ENCODE results near the gene LRSAM1. TPM values are rescaled to one million over a fixed set of nuclear protein-coding genes. Genes with fewer than 3 reads are reported as not detected.

Gene LRSAM1
- total RNA-seq, 4 donors from 2014 or later, result 15.5 to 26.5 (median 20.2) TPM

DNA sequence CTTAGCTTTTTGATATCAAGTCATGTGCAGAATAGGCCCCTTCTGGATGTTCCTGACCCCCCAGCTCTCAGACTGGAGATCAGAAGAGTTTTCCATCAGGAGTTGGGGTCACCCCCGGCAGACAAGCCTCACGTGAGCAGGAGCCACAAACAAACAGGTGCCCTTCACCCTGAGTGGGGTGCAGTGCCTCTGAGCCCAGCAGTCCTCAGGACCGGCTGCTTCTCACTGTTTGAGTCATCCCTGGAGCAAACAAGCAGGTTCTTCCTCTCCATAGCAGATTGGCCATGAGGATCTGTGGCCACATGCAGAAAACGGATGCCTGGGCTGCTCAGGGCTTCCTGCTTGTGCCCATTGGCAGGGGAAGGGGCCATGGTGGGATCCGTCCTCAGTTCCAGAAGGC is 47.0 kb downstream of the LRSAM1 start:
- Histone ChIP-seq H3K27ac (no peak overlapping the region), H3K27me3 (no peaks in the 10 kb centered on the region), H3K4me3 (no peak overlapping the region), H3K4me1 (peaks cover 0 to 14% (median 0%) of the 10 kb centered on the region in 3 donors), H3K9me3 (no peaks in the 10 kb centered on the region), H3K36me3 (peaks cover 0 to 84% of the 10 kb centered on the region in 2 donors)
- no peak for ATAC-seq
- 100% methylated on average over 2 of the region's 5 CpGs; no CpG with 5 or more reads in 1 of the 2 donors for WGBS, 2 donors (ENCODE audit: low coverage in 1 of 2)
- no peak for TF ChIP-seq POLR2A (IDR thresholded peaks at IDR 0.05)
- no peak for TF ChIP-seq EP300 (IDR thresholded peaks at IDR 0.05)
- no peak for TF ChIP-seq POLR2AphosphoS5 (IDR thresholded peaks at IDR 0.05)
- TF ChIP-seq CTCF (IDR thresholded peaks at IDR 0.05), result no peak

GRCh38 chr9:127500399-127500798 is 49.1 kb downstream of the LRSAM1 start:
- Histone ChIP-seq H3K27ac (no peak overlapping the region), H3K36me3 (peaks cover 0 to 84% of the 10 kb centered on the region in 2 donors), H3K4me3 (no peak overlapping the region), H3K27me3 (no peaks in the 10 kb centered on the region), H3K9me3 (no peaks in the 10 kb centered on the region), H3K4me1 (peaks cover 0 to 14% (median 0%) of the 10 kb centered on the region in 3 donors)
- TF ChIP-seq POLR2AphosphoS5 (IDR thresholded peaks at IDR 0.05), result no peak
- TF ChIP-seq CTCF (IDR thresholded peaks at IDR 0.05), result no peak
- no peak for TF ChIP-seq EP300 (IDR thresholded peaks at IDR 0.05)
- no peak for TF ChIP-seq POLR2A (IDR thresholded peaks at IDR 0.05)
- 74% methylated on average over 4 of the region's 6 CpGs; no CpG with 5 or more reads in 1 of the 2 donors for WGBS, 2 donors (ENCODE audit: low coverage in 1 of 2)
- no peak for ATAC-seq

- no peaks in the 10 kb centered on the region for H3K9me3 ChIP-seq
- peaks cover 0 to 82% of the 10 kb centered on the region in 2 donors for H3K36me3 ChIP-seq
- H3K4me3 ChIP-seq, result no peak overlapping the region
- H3K27ac ChIP-seq, result no peak overlapping the region
- no peak for ATAC-seq
- H3K27me3 ChIP-seq, result no peaks in the 10 kb centered on the region
- peaks cover 0 to 12% (median 0%) of the 10 kb centered on the region in 3 donors for H3K4me1 ChIP-seq
- WGBS, 2 donors (ENCODE audit: low coverage in 1 of 2), result 62 to 100% methylated on average over 1 to 2 of the region's 9 CpGs
- TF ChIP-seq EP300 (IDR thresholded peaks at IDR 0.05) (no peak), POLR2AphosphoS5 (IDR thresholded peaks at IDR 0.05) (no peak), POLR2A (IDR thresholded peaks at IDR 0.05) (no peak), CTCF (IDR thresholded peaks at IDR 0.05) (no peak)
Observed at GRCh38 chr9:127500862-127501261, 49.6 kb downstream of the LRSAM1 start.

- no peak for ATAC-seq
- no peak overlapping the region for H3K27ac ChIP-seq
- WGBS, 2 donors (ENCODE audit: low coverage in 1 of 2), result 81 to 90% methylated on average over 3 to 10 of the region's 12 CpGs
- TF ChIP-seq EP300 (IDR thresholded peaks at IDR 0.05), result no peak
- no peak for TF ChIP-seq POLR2A (IDR thresholded peaks at IDR 0.05)
- TF ChIP-seq POLR2AphosphoS5 (IDR thresholded peaks at IDR 0.05), result no peak
- TF ChIP-seq CTCF (IDR thresholded peaks at IDR 0.05), result no peak
- H3K4me1 ChIP-seq, result peaks cover 0 to 20% (median 0%) of the 10 kb centered on the region in 3 donors
- no peaks in the 10 kb centered on the region for H3K27me3 ChIP-seq
- H3K9me3 ChIP-seq, result no peaks in the 10 kb centered on the region
- H3K4me3 ChIP-seq, result no peak overlapping the region
- H3K36me3 ChIP-seq, result peaks cover 0 to 82% of the 10 kb centered on the region in 2 donors
Observed at GRCh38 chr9:127501821-127502343, 50.6 kb downstream of the LRSAM1 start.

DNA sequence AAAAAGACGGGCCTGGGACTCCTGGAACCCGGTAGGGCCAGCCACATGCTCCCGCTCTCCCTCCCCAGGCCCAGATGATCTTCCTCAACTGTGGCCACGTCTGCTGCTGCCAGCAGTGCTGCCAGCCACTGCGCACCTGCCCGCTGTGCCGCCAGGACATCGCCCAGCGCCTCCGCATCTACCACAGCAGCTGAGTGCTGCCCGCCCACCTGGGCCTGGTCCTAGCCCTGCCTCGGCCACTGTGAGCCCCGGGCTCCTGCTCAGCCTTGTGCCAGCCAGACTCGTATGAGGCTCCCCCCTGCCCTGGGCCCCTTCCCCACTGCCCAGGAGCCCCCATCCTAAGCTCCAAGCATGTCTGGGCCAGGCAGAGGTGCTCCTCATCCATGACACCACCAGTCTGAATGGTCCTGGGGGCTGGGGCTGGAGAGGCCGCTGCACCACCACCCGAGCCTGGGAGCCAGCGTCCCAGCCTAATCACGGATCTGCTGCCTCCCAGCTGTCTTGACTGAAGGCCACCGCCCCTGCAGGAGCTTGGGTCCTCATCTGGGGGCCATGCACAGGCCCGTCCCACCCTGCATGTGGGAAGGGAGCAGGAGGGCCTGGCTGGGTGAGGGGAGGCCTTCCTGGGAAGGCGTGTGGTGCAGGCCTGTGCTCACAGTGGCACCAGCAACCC is 51.5 kb downstream of the LRSAM1 start:
- Histone ChIP-seq H3K4me1 (peaks cover 0 to 20% (median 0%) of the 10 kb centered on the region in 3 donors), H3K9me3 (no peaks in the 10 kb centered on the region), H3K27ac (no peak overlapping the region), H3K27me3 (no peaks in the 10 kb centered on the region), H3K4me3 (no peak overlapping the region), H3K36me3 (peaks cover 0 to 82% of the 10 kb centered on the region in 2 donors)
- no peak for ATAC-seq
- TF ChIP-seq CTCF (IDR thresholded peaks at IDR 0.05) (no peak), POLR2A (IDR thresholded peaks at IDR 0.05) (no peak), EP300 (IDR thresholded peaks at IDR 0.05) (no peak)
- WGBS, 2 donors (ENCODE audit: low coverage in 1 of 2), result 88 to 97% methylated on average over 6 to 10 of the region's 21 CpGs

Data from gastroesophageal sphincter (tissue), 4 donors.